GM12878 (cell line): ENCODE measurements around the gene SP1. TPM values are rescaled to one million over a fixed set of nuclear protein-coding genes. Genes with fewer than 3 reads are reported as not detected.

Experiments used
- BCLAF1 ChIP-seq: fragments of 450-650 bp; IDR thresholded peaks from 2 replicates; pipeline ENCODE4 v1.6.1; 2017; ENCODE audit warnings: antibody characterized with exemption, mild to moderate bottlenecking, moderate library complexity
- CBX5 ChIP-seq: sonication (generic); IDR thresholded peaks from 2 replicates; pipeline ENCODE4 v1.6.1; 2016; ENCODE audit warnings: low read depth, moderate library complexity, mild to moderate bottlenecking, inconsistent platforms
- EP300 ChIP-seq, 2 experiments: fragments of 150-350 bp in 1 of 2; IDR thresholded peaks; 2 replicates each; pipeline ENCODE4 v1.6.1; 2011 to 2012; ENCODE audit warnings: low read depth in 2 of 2, low read length in 2 of 2, borderline replicate concordance in 1 of 2, improper control_type of control experiment in 1 of 2, inconsistent platforms in 1 of 2; ENCODE audit not compliant: control insufficient read depth in 1 of 2
- ESRRA ChIP-seq: IDR thresholded peaks from 2 replicates; pipeline ENCODE4 v1.6.1; 2012; ENCODE audit warnings: mild to moderate bottlenecking, low read length, improper control_type of control experiment
- IKZF1 ChIP-seq: fragments of 450-650 bp; conservative IDR thresholded peaks from 2 replicates; pipeline ENCODE4 v1.6.1; 2017; ENCODE audit warnings: antibody characterized with exemption, mild to moderate bottlenecking
- JUNB ChIP-seq: IDR thresholded peaks from 2 replicates; pipeline ENCODE4 v1.6.1; 2016; ENCODE audit warnings: antibody characterized with exemption, mild to moderate bottlenecking
- KLF5 ChIP-seq: fragments of 450-650 bp; IDR thresholded peaks from 2 replicates; pipeline ENCODE4 v1.6.1; 2014; ENCODE audit warnings: mild to moderate bottlenecking; ENCODE audit not compliant: partially characterized antibody
- LARP7 ChIP-seq: fragments of 450-650 bp; IDR thresholded peaks from 2 replicates; pipeline ENCODE4 v1.6.1; 2017; ENCODE audit warnings: mild to moderate bottlenecking
- MLLT1 ChIP-seq: fragments of 450-650 bp; IDR thresholded peaks from 2 replicates; pipeline ENCODE4 v1.6.1; 2016; ENCODE audit warnings: mild to moderate bottlenecking
- MXI1 ChIP-seq: fragments of 150-350 bp; IDR thresholded peaks from 2 replicates; pipeline ENCODE4 v1.6.1; 2011; ENCODE audit warnings: low read depth, mild to moderate bottlenecking, inconsistent platforms, low read length, improper control_type of control experiment
- PAX8 ChIP-seq: fragments of 450-650 bp; IDR thresholded peaks from 2 replicates; pipeline ENCODE4 v1.6.1; 2017; ENCODE audit warnings: mild to moderate bottlenecking, moderate library complexity
- RB1 ChIP-seq: fragments of 450-650 bp; formaldehyde crosslinking; IDR thresholded peaks from 2 replicates; pipeline ENCODE4 v1.6.1; 2017; ENCODE audit warnings: mild to moderate bottlenecking, borderline replicate concordance
- RUNX3 ChIP-seq: IDR thresholded peaks from 2 replicates; pipeline ENCODE4 v1.6.1; 2012; ENCODE audit warnings: low read length, inconsistent platforms
- SMARCA5 ChIP-seq: fragments of 450-650 bp; IDR thresholded peaks from 2 replicates; pipeline ENCODE4 v1.6.1; 2017; ENCODE audit warnings: mild to moderate bottlenecking
- SUZ12 ChIP-seq: fragments of 200-600 bp; sonication (generic); IDR thresholded peaks from one replicate; pipeline ENCODE4 v1.6.1; 2018; ENCODE audit warnings: antibody characterized with exemption, mild to moderate bottlenecking; ENCODE audit not compliant: unreplicated experiment
- TCF7 ChIP-seq: IDR thresholded peaks from 2 replicates; pipeline ENCODE4 v1.6.1; 2014; ENCODE audit warnings: antibody characterized with exemption, borderline replicate concordance
- ZBED1 ChIP-seq: IDR thresholded peaks from 2 replicates; pipeline ENCODE4 v1.6.1; 2016; ENCODE audit warnings: borderline replicate concordance
- ZBTB11 ChIP-seq: fragments of 450-650 bp; formaldehyde crosslinking; IDR thresholded peaks from 2 replicates; pipeline ENCODE4 v1.5.0; 2022; ENCODE audit warnings: mild to moderate bottlenecking, missing genetic modification characterization
- ZNF592 ChIP-seq: fragments of 450-650 bp; IDR thresholded peaks from 2 replicates; pipeline ENCODE4 v1.6.1; 2017; ENCODE audit warnings: mild to moderate bottlenecking, moderate library complexity
- polyA plus RNA-seq, 11 experiments: library from polyadenylated mRNA; depleted of rRNA in 4 of 11; unstranded in 6 of 11; stranded (reverse) in 5 of 11; fragments of >200 nt; fragmentation: Nextera tagmentation in 4 of 11; fragmentation: Illumina TruSeq in 1 of 11; extraction: Ambion mirVana in 4 of 11; extraction: Trizol in 1 of 11; gene quantifications; 1 replicate in 1 of 11; 2 replicates in 10 of 11; pipeline versions ENCODE4 v1.2.1 to v1.2.3, GENCODE V29; 2011 to 2016; ENCODE audit warnings: inconsistent platforms in 2 of 11, missing spikeins in 2 of 11, low read depth in 1 of 11
- total RNA-seq, 4 experiments: library from RNA; depleted of rRNA in 3 of 4; stranded (reverse); fragments of >200 nt in 3 of 4; fragmentation: Illumina TruSeq in 1 of 4; extraction: Trizol in 1 of 4; gene quantifications; 2 replicates each; pipeline versions ENCODE4 v1.2.1 to v1.2.3, GENCODE V29; 2013 to 2021

SP1 gene
- total and polyA plus RNA-seq, 10 of the 15 experiments (the other 5 are each of a cell fraction or from before 2014, with no cell fraction given), result 3.3 to 52.0 (median 25.2) TPM

GRCh38 chr12:53378724-53379388, 1.1 kb upstream of the SP1 start (continued):
- TF ChIP-seq BCLAF1 (no peak), TCF7 (no peak), KLF5 (no peak), ZBED1 (no peak), MXI1 (no peak), SMARCA5 (peak; percentile 54; the same call in 1 of the 2 replicates), ZBTB11 (CRISPR knock-in tag) (no peak), ESRRA (no peak), ZNF592 (no peak), LARP7 (peak; percentile 65), PAX8 (peak; percentile 97), RUNX3 (peak; percentile 19; the same call in 1 of the 2 replicates), IKZF1 (peak; percentile 63; the same call in 1 of the 2 replicates), CBX5 (no peak), JUNB (no peak), SUZ12 (no peak), MLLT1 (peak; percentile 80), EP300 (IDR thresholded peaks at IDR 0.05; ENCODE audit: borderline replicate concordance in 1 of 2, control insufficient read depth in 1 of 2, low read depth in 2 of 2, low read length in 2 of 2) (no peak), RB1 (peak; percentile 33; the same call in 1 of the 2 replicates)
